ENCODE measurements around the gene PPP1R13L.

PPP1R13L gene

DNA sequence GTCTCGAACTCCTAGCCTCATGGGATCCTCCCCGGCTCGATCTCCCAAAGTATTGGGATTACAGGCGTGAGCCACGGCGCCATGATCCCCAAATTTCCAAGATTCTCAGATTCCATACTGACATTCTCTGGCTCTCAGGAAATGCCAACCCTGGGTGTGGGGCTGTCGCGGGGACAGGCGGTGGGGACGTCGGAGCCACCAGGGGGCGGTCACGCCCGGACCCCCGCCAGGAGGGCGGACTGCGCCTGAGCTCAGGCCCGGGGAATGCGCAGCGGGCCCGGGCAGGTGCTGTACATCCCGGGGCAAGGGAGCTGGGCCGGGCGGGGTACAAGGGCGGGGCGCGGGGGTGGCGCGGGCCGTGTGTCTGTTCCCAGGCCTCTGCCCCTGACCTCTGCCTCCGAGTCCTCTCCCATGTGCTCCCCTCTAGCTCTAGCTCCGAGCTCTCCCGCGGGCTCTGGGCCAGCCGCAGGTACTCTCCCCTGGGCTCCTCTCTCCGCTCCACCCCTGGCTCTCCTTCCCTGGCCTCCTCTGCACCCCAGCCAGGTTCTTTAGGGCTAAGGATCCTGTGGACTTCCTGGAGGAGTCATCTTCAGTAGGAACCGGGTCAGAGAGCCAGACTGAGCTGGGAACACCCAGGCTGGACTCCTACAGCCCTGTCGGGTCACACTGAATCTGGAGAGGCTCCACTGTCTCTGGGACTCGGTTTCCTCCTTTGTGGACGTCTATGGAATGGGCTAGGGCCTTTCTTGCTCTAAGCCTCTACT is 2.4 kb downstream of the PPP1R13L start (continued):
- TF ChIP-seq, protein P1, sequence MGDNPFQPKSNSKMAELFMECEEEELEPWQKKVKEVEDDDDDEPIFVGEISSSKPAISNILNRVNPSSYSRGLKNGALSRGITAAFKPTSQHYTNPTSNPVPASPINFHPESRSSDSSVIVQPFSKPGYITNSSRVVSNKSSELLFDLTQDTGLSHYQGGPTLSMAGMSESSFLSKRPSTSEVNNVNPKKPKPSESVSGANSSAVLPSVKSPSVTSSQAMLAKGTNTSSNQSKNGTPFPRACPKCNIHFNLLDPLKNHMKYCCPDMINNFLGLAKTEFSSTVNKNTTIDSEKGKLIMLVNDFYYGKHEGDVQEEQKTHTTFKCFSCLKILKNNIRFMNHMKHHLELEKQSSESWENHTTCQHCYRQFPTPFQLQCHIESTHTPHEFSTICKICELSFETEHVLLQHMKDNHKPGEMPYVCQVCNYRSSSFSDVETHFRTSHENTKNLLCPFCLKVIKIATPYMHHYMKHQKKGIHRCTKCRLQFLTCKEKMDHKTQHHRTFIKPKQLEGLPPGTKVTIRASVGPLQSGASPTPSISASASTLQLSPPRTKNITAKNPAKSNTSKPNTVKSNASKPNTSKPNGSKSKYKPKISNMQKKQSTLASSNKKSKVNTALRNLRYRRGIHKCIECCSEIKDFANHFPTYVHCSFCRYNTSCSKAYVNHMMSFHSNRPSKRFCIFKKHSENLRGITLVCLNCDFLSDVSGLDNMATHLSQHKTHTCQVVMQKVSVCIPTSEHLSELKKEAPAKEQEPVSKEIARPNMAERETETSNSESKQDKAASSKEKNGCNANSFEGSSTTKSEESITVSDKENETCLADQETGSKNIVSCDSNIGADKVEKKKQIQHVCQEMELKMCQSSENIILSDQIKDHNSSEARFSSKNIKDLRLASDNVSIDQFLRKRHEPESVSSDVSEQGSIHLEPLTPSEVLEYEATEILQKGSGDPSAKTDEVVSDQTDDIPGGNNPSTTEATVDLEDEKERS (tag by site-specific recombination; IDR thresholded peaks at IDR 0.05): no peak
- peak; percentile 33; the same call in 1 of the 2 replicates for TF ChIP-seq ZBTB8A (tag by site-specific recombination; IDR thresholded peaks at IDR 0.05)
- TF ChIP-seq RBAK (tag by site-specific recombination; IDR thresholded peaks at IDR 0.05): no peak
- no peak for TF ChIP-seq ZBTB17 (tag by site-specific recombination; IDR thresholded peaks at IDR 0.05)
- no peak for TF ChIP-seq ZNF274 (IDR thresholded peaks at IDR 0.05; ENCODE audit: low read length)
- TF ChIP-seq ZNF274 (tag by site-specific recombination; IDR thresholded peaks at IDR 0.05; ENCODE audit: borderline replicate concordance): no peak
- TF ChIP-seq, protein P2, sequence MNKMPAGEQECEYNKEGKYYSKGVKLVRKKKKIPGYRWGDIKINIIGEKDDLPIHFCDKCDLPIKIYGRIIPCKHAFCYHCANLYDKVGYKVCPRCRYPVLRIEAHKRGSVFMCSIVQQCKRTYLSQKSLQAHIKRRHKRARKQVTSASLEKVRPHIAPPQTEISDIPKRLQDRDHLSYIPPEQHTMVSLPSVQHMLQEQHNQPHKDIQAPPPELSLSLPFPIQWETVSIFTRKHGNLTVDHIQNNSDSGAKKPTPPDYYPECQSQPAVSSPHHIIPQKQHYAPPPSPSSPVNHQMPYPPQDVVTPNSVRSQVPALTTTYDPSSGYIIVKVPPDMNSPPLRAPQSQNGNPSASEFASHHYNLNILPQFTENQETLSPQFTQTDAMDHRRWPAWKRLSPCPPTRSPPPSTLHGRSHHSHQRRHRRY (tag by site-specific recombination; IDR thresholded peaks at IDR 0.05): no peak
- TF ChIP-seq SCRT2 (tag by site-specific recombination; IDR thresholded peaks at IDR 0.05): no peak
- TF ChIP-seq ZNF133 (tag by site-specific recombination; IDR thresholded peaks at IDR 0.05): no peak
- TF ChIP-seq, protein P3, sequence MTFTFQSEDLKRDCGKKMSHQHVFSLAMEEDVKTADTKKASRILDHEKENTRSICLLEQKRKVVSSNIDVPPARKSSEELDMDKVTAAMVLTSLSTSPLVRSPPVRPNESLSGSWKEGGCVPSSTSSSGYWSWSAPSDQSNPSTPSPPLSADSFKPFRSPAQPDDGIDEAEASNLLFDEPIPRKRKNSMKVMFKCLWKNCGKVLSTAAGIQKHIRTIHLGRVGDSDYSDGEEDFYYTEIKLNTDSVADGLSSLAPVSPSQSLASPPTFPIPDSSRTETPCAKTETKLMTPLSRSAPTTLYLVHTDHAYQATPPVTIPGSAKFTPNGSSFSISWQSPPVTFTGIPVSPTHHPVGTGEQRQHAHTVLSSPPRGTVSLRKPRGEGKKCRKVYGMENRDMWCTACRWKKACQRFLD (tag by site-specific recombination; IDR thresholded peaks at IDR 0.05): no peak
- TF ChIP-seq ZFP3 (tag by site-specific recombination; IDR thresholded peaks at IDR 0.05; ENCODE audit: low read depth): no peak
- TF ChIP-seq ZIC2 (tag by site-specific recombination; IDR thresholded peaks at IDR 0.05): peak; percentile 64
- TF ChIP-seq ZNF707 (tag by site-specific recombination; IDR thresholded peaks at IDR 0.05): no peak
- no peak for TF ChIP-seq GFI1B (tag by site-specific recombination; IDR thresholded peaks at IDR 0.05)
- TF ChIP-seq KLF8 (tag by site-specific recombination; IDR thresholded peaks at IDR 0.05): peak; percentile 63; the same call in 1 of the 2 replicates
- TF ChIP-seq, protein P4, sequence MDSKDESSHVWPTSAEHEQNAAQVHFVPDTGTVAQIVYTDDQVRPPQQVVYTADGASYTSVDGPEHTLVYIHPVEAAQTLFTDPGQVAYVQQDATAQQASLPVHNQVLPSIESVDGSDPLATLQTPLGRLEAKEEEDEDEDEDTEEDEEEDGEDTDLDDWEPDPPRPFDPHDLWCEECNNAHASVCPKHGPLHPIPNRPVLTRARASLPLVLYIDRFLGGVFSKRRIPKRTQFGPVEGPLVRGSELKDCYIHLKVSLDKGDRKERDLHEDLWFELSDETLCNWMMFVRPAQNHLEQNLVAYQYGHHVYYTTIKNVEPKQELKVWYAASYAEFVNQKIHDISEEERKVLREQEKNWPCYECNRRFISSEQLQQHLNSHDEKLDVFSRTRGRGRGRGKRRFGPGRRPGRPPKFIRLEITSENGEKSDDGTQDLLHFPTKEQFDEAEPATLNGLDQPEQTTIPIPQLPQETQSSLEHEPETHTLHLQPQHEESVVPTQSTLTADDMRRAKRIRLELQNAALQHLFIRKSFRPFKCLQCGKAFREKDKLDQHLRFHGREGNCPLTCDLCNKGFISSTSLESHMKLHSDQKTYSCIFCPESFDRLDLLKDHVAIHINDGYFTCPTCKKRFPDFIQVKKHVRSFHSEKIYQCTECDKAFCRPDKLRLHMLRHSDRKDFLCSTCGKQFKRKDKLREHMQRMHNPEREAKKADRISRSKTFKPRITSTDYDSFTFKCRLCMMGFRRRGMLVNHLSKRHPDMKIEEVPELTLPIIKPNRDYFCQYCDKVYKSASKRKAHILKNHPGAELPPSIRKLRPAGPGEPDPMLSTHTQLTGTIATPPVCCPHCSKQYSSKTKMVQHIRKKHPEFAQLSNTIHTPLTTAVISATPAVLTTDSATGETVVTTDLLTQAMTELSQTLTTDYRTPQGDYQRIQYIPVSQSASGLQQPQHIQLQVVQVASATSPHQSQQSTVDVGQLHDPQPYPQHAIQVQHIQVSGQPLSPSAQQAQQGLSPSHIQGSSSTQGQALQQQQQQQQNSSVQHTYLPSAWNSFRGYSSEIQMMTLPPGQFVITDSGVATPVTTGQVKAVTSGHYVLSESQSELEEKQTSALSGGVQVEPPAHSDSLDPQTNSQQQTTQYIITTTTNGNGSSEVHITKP (tag by site-specific recombination; IDR thresholded peaks at IDR 0.05): no peak
- peak; percentile 88 for TF ChIP-seq ZBTB20 (tag by site-specific recombination; IDR thresholded peaks at IDR 0.05)
- no peak for TF ChIP-seq ZNF114 (tag by site-specific recombination; IDR thresholded peaks at IDR 0.05)
- TF ChIP-seq ZNF223 (tag by site-specific recombination; IDR thresholded peaks at IDR 0.05): no peak
- TF ChIP-seq, protein P5, sequence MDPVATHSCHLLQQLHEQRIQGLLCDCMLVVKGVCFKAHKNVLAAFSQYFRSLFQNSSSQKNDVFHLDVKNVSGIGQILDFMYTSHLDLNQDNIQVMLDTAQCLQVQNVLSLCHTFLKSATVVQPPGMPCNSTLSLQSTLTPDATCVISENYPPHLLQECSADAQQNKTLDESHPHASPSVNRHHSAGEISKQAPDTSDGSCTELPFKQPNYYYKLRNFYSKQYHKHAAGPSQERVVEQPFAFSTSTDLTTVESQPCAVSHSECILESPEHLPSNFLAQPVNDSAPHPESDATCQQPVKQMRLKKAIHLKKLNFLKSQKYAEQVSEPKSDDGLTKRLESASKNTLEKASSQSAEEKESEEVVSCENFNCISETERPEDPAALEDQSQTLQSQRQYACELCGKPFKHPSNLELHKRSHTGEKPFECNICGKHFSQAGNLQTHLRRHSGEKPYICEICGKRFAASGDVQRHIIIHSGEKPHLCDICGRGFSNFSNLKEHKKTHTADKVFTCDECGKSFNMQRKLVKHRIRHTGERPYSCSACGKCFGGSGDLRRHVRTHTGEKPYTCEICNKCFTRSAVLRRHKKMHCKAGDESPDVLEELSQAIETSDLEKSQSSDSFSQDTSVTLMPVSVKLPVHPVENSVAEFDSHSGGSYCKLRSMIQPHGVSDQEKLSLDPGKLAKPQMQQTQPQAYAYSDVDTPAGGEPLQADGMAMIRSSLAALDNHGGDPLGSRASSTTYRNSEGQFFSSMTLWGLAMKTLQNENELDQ (tag by site-specific recombination; IDR thresholded peaks at IDR 0.05; ENCODE audit: low read depth): no peak
- TF ChIP-seq, protein P6, sequence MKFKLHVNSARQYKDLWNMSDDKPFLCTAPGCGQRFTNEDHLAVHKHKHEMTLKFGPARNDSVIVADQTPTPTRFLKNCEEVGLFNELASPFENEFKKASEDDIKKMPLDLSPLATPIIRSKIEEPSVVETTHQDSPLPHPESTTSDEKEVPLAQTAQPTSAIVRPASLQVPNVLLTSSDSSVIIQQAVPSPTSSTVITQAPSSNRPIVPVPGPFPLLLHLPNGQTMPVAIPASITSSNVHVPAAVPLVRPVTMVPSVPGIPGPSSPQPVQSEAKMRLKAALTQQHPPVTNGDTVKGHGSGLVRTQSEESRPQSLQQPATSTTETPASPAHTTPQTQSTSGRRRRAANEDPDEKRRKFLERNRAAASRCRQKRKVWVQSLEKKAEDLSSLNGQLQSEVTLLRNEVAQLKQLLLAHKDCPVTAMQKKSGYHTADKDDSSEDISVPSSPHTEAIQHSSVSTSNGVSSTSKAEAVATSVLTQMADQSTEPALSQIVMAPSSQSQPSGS (tag by site-specific recombination; IDR thresholded peaks at IDR 0.05; ENCODE audit: low read depth): no peak
- TF ChIP-seq, protein P7, sequence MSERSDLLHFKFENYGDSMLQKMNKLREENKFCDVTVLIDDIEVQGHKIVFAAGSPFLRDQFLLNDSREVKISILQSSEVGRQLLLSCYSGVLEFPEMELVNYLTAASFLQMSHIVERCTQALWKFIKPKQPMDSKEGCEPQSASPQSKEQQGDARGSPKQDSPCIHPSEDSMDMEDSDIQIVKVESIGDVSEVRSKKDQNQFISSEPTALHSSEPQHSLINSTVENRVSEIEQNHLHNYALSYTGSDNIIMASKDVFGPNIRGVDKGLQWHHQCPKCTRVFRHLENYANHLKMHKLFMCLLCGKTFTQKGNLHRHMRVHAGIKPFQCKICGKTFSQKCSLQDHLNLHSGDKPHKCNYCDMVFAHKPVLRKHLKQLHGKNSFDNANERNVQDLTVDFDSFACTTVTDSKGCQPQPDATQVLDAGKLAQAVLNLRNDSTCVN (tag by site-specific recombination; optimal IDR thresholded peaks at IDR 0.05): peak; percentile 32
- TF ChIP-seq ZFP69B (tag by site-specific recombination; IDR thresholded peaks at IDR 0.05): no peak
- 0 out of 2 replicates have a peak, but pooled peaks have one; percentile 12 for TF ChIP-seq BCL11A (tag by site-specific recombination; IDR thresholded peaks at IDR 0.05; ENCODE audit: low read depth)

Measured in HEK293 (cell line).